Measurements from ENCODE around the gene MVB12B.

MVB12B gene

DNA sequence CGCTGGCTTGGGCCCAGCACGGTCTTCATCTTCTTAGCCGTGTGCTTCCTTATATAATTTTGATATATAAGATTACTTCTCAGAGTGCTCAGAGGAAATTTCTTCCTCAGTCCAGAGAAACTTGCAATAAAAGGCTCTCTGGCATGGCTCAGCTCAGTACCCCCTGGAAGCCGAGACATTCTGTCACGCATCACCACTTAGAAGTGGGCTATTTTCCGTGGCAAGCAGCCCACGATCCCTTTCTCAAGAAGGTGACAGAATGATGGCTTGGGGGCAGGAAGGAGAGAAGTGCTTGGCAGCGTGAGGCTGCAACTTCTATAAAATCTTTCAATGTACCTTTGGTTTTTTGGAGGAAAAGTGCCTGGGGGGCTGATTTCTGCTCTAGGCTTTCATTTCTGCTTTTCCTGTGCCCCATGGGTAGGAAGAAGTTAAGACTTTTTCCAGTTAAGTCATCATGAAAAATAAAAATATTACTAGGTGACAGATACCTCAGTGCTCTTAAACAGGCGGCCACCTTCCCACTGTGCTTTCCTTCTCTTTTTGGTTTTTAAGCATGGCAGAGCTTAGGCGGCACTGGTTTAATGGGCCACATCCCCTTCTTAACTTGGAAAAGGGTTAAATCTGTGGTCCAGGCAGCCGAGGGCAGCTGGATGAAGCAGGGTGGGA is 104.6 kb downstream of the MVB12B start:
- DNase-seq (ENCODE audit: low read depth), result no peak

GRCh38 chr9:126432659-126433058 is 106.0 kb downstream of the MVB12B start:
- no peak for DNase-seq (ENCODE audit: low read depth)

- no peak for DNase-seq (ENCODE audit: low read depth)
These were observed 108.5 kb downstream of the MVB12B start for GRCh38 chr9:126435105-126435504.

- no peak for DNase-seq (ENCODE audit: low read depth)
These were observed 109.0 kb downstream of the MVB12B start for GRCh38 chr9:126435626-126436025.

- DNase-seq (ENCODE audit: low read depth), result no peak
These were observed 110.1 kb downstream of the MVB12B start for GRCh38 chr9:126436545-126437267.

DNA sequence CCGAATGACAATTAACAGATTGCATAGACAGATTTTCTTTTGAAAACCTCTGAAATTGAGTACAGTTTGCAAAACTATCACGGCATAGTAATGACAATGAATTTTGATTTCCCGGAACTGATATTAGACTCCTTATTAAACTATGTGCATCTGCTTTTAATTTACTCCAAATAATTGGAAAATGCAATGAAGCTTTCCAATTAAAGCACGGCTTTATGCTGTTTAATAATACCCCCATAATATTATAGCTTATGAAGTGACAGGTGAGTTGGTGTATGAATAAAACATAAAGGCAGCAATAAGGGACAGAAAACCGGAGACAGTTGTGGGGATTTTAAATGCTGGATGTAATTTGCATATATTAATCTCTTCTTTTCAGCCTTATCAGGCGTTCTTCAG is 110.6 kb downstream of the MVB12B start:
- no peak for DNase-seq (ENCODE audit: low read depth)

- DNase-seq (ENCODE audit: low read depth), result no peak
These were observed 111.1 kb downstream of the MVB12B start for GRCh38 chr9:126437701-126438100.

DNA sequence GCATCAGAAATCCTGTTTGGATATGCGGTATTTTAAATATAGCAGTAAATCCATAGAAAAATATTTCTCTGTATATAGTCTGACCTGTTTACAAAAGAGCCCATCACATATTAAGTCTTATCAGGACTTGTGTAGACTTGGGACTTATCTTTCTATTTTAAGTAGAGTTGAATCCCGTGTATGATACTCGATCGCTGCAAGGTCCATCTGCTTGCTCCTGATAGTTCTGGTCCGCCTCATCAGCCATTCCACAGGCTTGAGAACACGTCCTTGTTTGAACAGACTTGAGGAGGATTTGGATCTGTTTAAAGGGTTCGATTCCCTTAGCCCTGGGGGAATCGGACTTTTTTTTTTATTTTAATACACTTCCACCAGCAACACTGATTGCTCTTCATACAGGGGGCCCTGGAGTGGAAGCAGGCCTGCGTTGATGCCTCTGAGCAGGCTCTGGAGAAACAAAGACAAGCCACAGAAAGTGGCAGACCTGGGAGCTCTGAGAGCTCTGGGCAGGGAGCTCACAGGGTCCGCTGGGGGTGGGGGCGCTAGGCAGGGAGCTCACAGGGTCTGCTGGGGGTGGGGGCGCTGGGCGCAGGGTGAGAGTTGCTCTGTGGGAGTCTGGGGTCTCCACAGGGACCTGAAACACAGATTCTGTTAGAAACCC is 112.2 kb downstream of the MVB12B start:
- DNase-seq (ENCODE audit: low read depth), result no peak

DNA sequence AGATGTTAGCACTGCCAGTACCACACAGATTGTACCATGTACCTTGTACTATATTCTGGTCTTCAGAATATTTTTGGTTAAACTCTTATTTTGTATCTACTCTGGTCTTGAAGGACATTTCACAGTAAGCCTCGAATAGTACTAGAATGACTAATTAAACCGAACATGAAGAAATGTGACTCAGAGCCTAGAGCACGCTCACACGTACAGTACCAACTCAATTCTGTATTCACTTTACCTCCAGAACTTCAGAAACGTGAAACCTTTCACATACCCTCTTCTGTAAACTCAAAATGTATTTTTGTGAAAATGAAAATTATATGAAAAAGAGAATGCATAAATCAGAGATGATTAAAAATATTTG is 112.8 kb downstream of the MVB12B start:
- DNase-seq (ENCODE audit: low read depth), result no peak

GRCh38 chr9:126439883-126440653 is 113.4 kb downstream of the MVB12B start:
- no peak for DNase-seq (ENCODE audit: low read depth)

DNA sequence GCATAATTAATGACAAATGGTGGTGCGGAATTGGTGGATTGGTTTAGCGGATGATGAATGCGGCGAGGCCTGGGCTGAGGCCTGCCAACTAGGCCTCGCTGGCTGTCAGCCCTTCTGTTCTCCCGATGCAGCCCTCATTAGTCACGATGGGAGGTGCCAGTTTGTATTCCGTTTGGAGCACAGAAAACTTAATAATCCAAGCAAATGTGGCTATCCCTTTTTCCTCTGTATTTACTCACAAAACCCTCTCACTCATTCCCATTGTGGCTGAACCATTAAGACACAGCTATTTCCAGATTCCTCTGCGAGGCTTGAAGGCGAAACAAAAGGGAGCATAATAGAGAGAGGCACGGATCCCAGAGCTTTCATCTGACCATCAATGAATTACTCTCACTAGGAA is 114.3 kb downstream of the MVB12B start:
- no peak for DNase-seq (ENCODE audit: low read depth)

DNA sequence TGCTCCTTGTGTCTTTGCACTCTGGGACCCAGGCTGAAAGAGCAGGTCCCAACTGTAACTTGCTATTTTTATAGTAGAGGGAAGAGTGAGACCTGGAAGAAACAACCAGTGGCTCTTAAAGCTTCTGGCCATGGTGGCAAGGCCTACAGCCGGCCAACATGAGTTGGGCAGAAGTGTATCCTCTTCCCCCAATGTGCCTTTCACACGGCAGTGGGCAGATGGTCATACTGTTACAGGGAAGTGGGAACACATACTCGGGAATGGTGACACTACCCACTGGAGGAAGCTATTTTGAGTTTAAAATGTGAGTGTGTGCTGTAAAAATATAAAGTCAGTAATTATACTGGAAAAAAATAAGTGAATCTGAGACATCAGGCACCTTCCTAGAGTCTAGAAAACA is 116.0 kb downstream of the MVB12B start:
- DNase-seq (ENCODE audit: low read depth), result no peak

- DNase-seq (ENCODE audit: low read depth), result no peak
These were observed 116.5 kb downstream of the MVB12B start for GRCh38 chr9:126443144-126443543.

DNA sequence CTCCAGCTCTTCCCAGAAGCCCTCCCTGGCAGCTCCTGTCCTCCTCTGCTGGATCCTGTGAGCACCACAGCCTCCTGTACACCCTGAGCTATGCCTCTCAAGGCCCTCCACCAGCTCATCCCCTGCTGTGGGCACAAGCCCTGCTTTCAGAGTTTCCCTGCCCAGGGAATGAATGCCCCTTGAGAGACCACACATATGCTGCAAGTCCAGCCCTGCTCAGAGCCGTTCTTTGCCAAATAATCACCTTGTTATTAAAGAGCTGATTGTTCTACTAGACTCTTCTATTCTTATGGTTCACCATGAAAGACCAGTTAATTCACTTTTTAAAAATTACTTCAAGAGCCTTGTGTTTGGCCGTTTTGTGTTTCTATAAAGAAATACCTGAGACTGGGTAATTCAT is 121.5 kb downstream of the MVB12B start:
- no peak for DNase-seq (ENCODE audit: low read depth)

GRCh38 chr9:126448865-126449577 is 122.4 kb downstream of the MVB12B start:
- no peak for DNase-seq (ENCODE audit: low read depth)

- DNase-seq (ENCODE audit: low read depth), result no peak
These were observed 123.4 kb downstream of the MVB12B start for GRCh38 chr9:126449725-126450667.

DNA sequence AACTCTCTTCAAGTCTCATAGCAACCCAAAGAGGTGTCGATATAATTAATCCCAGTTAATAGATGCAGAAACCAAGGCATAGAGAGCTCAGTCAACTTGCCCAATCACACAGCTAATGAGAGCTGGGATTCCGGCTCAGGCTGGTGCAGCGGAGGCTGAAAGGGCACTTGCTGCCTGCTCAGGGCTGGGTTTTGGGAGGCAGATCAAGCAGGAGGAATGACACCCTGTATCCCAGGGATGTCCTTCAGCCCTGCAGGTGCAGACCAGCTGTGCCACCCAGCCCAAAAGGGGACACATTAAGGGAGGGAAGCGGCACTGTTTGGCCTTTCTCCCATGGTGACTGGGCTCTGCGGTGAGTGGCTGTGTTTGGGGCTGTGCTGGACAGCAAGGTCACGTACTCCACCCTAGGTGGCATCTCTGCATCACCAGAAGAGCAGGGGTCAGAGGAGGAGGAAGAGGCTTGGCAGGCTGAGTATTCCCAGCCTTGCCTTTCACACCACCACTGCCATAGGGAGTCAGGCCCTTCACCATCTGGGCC is 124.1 kb downstream of the MVB12B start:
- DNase-seq (ENCODE audit: low read depth), result no peak

GRCh38 chr9:126451316-126451885 is 124.8 kb downstream of the MVB12B start:
- DNase-seq (ENCODE audit: low read depth), result no peak

GRCh38 chr9:126452106-126452505 is 125.5 kb downstream of the MVB12B start:
- no peak for DNase-seq (ENCODE audit: low read depth)

Data from stimulated activated CD8-positive, alpha-beta memory T cell treated with anti-CD3 and anti-CD28 coated beads, Interleukin-12 subunit alpha, Interleukin-12 subunit beta, amount 100 ng/mL, for 4 hours (primary cell).